HCT116 (cell line): Measurements from ENCODE around the gene EVI5L. TPM values are rescaled to one million over a fixed set of nuclear protein-coding genes. Genes with fewer than 3 reads are reported as not detected.

Experiments used
- ATAC-seq: fragments of 200-7000 bp; cut with Tn5 transposase; 2 replicates; pipeline ENCODE4 v1.9.1; 2020; ENCODE audit warnings: mild to moderate bottlenecking, moderate library complexity
- BruUV-seq: library from RNA; stranded (reverse); fragments of 400-500 nt; replicated peaks from 2 replicates; lab custom pipeline; 2021; lab: Mats Ljungman, UMichigan
- CTCF ChIA-PET: fragments of 300-600 bp; sonication (Branson Sonifier 250); formaldehyde crosslinking; loops from one replicate; lab custom pipeline; 2021; ENCODE audit warnings: antibody characterized with exemption; lab: Charles Lee
- POLR2A ChIA-PET: fragments of 300-600, 350-600 bp; sonication (Branson Sonifier 250); formaldehyde crosslinking; loops from one replicate; lab custom pipeline; 2021; ENCODE audit warnings: antibody characterized with exemption; lab: Charles Lee
- RAD21 ChIA-PET, 2 experiments: fragments of 300-600 bp; sonication (Branson Sonifier 250); formaldehyde crosslinking; loops; one replicate each; lab custom pipeline; 2023; ENCODE audit warnings: low total read pairs in 2 of 2; ENCODE audit not compliant: uncharacterized antibody in 2 of 2, unreplicated experiment in 2 of 2, low non-redundant PET in 1 of 2; lab: Charles Lee
- DNase-seq: peaks from one replicate; pipeline ENCODE4 v3.0.0-alpha.2; 2010; ENCODE audit warnings: low read depth, low spot score
- H2AFZ ChIP-seq: fragments of 200-600 bp; shearing (Covaris generic), sonication (generic); 2 replicates; pipeline ENCODE4 v1.6.1; 2017; ENCODE audit warnings: low read depth, mixed run types, mixed read lengths, antibody characterized with exemption, low read length; ENCODE audit not compliant: poor library complexity, severe bottlenecking
- H3K27ac ChIP-seq: 2 replicates; pipeline ENCODE4 v1.5.1; 2012; ENCODE audit warnings: low read depth, low read length
- H3K27me3 ChIP-seq: fragments of 200-600 bp; sonication (generic); 2 replicates; pipeline ENCODE4 v1.6.1; 2016; ENCODE audit warnings: mixed run types, low read length, mixed read lengths; ENCODE audit not compliant: insufficient read depth
- H3K36me3 ChIP-seq, 2 experiments: fragments of 200-500 bp in 1 of 2; fragments of 200-600 bp in 1 of 2; sonication (Bioruptor generic) in 1 of 2; sonication (generic) in 1 of 2; 2 replicates each; pipeline versions ENCODE4 v1.5.1 to v1.6.1; 2014 to 2016; ENCODE audit warnings: low read length in 2 of 2, inconsistent platforms in 1 of 2, mixed read lengths in 1 of 2, mixed run types in 1 of 2; ENCODE audit not compliant: insufficient read depth in 2 of 2, control insufficient read depth in 1 of 2
- H3K4me1 ChIP-seq, 2 experiments: fragments of 200-600 bp in 1 of 2; sonication (generic) in 1 of 2; 2 replicates each; pipeline versions ENCODE4 v1.5.1 to v1.6.1; 2012 to 2017; ENCODE audit warnings: low read length in 2 of 2, inconsistent platforms in 1 of 2, mild to moderate bottlenecking in 1 of 2, mixed read lengths in 1 of 2, mixed run types in 1 of 2, moderate library complexity in 1 of 2; ENCODE audit not compliant: insufficient read depth in 2 of 2, control insufficient read depth in 1 of 2
- H3K4me2 ChIP-seq: fragments of 200-600 bp; sonication (generic); 2 replicates; pipeline ENCODE4 v1.6.1; 2017; ENCODE audit warnings: mixed run types, low read length, mixed read lengths
- H3K4me3 ChIP-seq, 2 experiments: fragments of 200-600 bp in 1 of 2; sonication (generic) in 1 of 2; replicated peaks in 1 of 2; 2 replicates each; pipeline ENCODE4 v1.5.1; 2011 to 2016; ENCODE audit warnings: low read length in 2 of 2, control low read depth in 1 of 2, low read depth in 1 of 2, mild to moderate bottlenecking in 1 of 2, mixed read lengths in 1 of 2, mixed run types in 1 of 2
- H3K79me2 ChIP-seq: fragments of 200-600 bp; sonication (generic); 2 replicates; pipeline ENCODE4 v1.6.1; 2017; ENCODE audit warnings: mild to moderate bottlenecking, mixed run types, low read length, moderate library complexity, mixed read lengths; ENCODE audit not compliant: insufficient read depth
- H3K9ac ChIP-seq: fragments of 200-600 bp; sonication (generic); 2 replicates; pipeline ENCODE4 v1.6.1; 2016; ENCODE audit warnings: low read length, mixed read lengths
- H3K9me2 ChIP-seq: fragments of 200-600 bp; sonication (generic), shearing (Covaris generic); 2 replicates; pipeline ENCODE4 v1.6.1; 2017; ENCODE audit warnings: mixed run types, mild to moderate bottlenecking, moderate library complexity; ENCODE audit not compliant: insufficient read depth
- H3K9me3 ChIP-seq, 2 experiments: fragments of 200-500 bp in 1 of 2; fragments of 200-600 bp in 1 of 2; sonication (Bioruptor generic) in 1 of 2; sonication (generic) in 1 of 2; 2 replicates each; pipeline ENCODE4 v1.6.1; 2014 to 2017; ENCODE audit warnings: low read length in 2 of 2, mixed read lengths in 2 of 2, inconsistent platforms in 1 of 2, low read depth in 1 of 2, mild to moderate bottlenecking in 1 of 2, mixed run types in 1 of 2, moderate library complexity in 1 of 2; ENCODE audit not compliant: control insufficient read depth in 1 of 2, insufficient read depth in 1 of 2
- H4K20me1 ChIP-seq: fragments of 200-600 bp; sonication (generic), shearing (Covaris generic); 2 replicates; pipeline ENCODE4 v1.6.1; 2017; ENCODE audit warnings: mixed run types, mild to moderate bottlenecking, moderate library complexity; ENCODE audit not compliant: insufficient read depth
- ATF3 ChIP-seq: IDR thresholded peaks from 2 replicates; pipeline ENCODE4 v1.6.1; 2012
- CBX3 ChIP-seq: IDR thresholded peaks from 2 replicates; pipeline ENCODE4 v1.6.1; 2012; ENCODE audit warnings: low read depth
- EZH2phosphoT487 ChIP-seq: fragments of 200-600 bp; IDR thresholded peaks from 2 replicates; pipeline ENCODE4 v1.6.1; 2018; ENCODE audit warnings: antibody characterized with exemption, borderline replicate concordance
- MAX ChIP-seq: IDR thresholded peaks from 2 replicates; pipeline ENCODE4 v1.6.1; 2012
- TCF7L2 ChIP-seq: IDR thresholded peaks from 2 replicates; pipeline ENCODE4 v1.7.0; 2011; ENCODE audit warnings: borderline replicate concordance, inconsistent platforms; ENCODE audit not compliant: insufficient read depth, insufficient read length; ENCODE audit errors: extremely low read depth
- ZFX ChIP-seq: fragments of 450-650 bp; IDR thresholded peaks from 2 replicates; pipeline ENCODE4 v1.6.1; 2017
- intact Hi-C: fragments of 100-400 bp; cut with micrococcal nuclease; formaldehyde crosslinking; loops from 2 replicates; pipeline ENCODE4 v1.10.0; 2022
- total RNA-seq: library from RNA; stranded (reverse); gene quantifications from one replicate; pipeline ENCODE4 v1.2.1, GENCODE V29; 2021; ENCODE audit not compliant: unreplicated experiment
- TF ChIP-seq, protein P1 (sequence below): IDR thresholded peaks from 2 replicates; pipeline ENCODE4 v1.6.1; 2011; ENCODE audit warnings: mild to moderate bottlenecking, low read length, moderate library complexity; ENCODE audit not compliant: insufficient replicate concordance; ENCODE audit errors: extremely low read depth

EVI5L gene
- total RNA-seq, 1 experiment from 2014 or later, result 15.0 TPM

DNA sequence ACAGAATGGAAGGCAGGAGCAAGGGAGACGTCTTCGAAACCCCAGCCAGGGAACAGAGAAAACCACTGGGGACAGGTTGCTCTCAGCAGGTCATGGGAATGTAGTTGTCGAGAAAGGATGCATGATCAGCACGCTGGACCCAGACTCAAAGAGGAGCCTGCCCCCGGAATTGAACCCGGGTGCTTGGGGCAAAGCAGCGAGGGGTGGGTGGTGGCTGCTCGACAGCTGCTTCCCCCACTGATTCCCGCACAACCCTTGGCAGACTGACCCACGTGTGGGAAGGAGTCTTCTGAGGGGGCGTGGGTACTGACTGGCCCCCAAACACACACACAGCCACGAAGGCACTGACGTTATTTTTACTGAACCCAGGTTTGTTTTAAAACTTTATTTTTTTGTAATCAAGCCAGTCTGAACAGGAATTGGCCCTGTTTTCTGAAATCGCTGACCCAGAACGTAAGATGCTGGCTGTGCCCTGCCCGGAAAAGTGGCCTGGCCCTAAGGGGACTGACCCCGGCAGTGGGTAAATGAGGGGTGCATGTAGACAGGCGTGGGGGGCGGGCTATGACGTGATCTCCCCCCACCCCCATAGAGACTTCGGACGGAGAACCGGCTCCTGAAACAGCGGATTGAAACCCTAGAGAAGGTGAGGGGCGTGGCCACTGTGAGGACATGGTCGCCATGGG is 25.5 kb downstream of the EVI5L start:
- Histone ChIP-seq H2AFZ (no peak overlapping the region), H4K20me1 (no peaks in the 10 kb centered on the region), H3K4me1 (peaks cover 11 to 23% of the 10 kb centered on the region in 2 experiments; a peak in 3 of 4 replicates), H3K4me2 (no peak overlapping the region), H3K79me2 (no peaks in the 10 kb centered on the region), H3K9me3 (no peaks in the 10 kb centered on the region), H3K9me2 (no peaks in the 10 kb centered on the region), H3K27me3 (no peaks in the 10 kb centered on the region), H3K36me3 (no peaks in the 10 kb centered on the region), H3K4me3 (no peak overlapping the region), H3K27ac (no peak overlapping the region), H3K9ac (no peak overlapping the region)
- DNase-seq (no peak), ATAC-seq (no peak)
- RAD21 ChIA-PET, result interaction anchor here in 1 of 2 experiments (0.7 kb wide), 1 partner anchor 13 kb away, joined by 3 read pairs; no protein-coding TSS in a partner anchor
- BruUV-seq, result no TSS peak
- TF ChIP-seq ZFX, result no peak
- no peak for TF ChIP-seq ATF3
- TF ChIP-seq EZH2phosphoT487, result no peak
- TF ChIP-seq, protein P1, sequence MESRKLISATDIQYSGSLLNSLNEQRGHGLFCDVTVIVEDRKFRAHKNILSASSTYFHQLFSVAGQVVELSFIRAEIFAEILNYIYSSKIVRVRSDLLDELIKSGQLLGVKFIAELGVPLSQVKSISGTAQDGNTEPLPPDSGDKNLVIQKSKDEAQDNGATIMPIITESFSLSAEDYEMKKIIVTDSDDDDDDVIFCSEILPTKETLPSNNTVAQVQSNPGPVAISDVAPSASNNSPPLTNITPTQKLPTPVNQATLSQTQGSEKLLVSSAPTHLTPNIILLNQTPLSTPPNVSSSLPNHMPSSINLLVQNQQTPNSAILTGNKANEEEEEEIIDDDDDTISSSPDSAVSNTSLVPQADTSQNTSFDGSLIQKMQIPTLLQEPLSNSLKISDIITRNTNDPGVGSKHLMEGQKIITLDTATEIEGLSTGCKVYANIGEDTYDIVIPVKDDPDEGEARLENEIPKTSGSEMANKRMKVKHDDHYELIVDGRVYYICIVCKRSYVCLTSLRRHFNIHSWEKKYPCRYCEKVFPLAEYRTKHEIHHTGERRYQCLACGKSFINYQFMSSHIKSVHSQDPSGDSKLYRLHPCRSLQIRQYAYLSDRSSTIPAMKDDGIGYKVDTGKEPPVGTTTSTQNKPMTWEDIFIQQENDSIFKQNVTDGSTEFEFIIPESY, result no peak
- no peak for TF ChIP-seq MAX
- TF ChIP-seq TCF7L2, result no peak
- TF ChIP-seq CBX3, result no peak
- CTCF ChIA-PET, result no interaction called here
- intact Hi-C loops, result no loop called here
- POLR2A ChIA-PET, result no interaction called here
